HG02885 (cell line): ENCODE data around the gene FSIP1.

ENCODE experiments used
- ATAC-seq: cut with Tn5 transposase; IDR thresholded peaks from one replicate; pipeline ENCODE4 v1.9.1; 2021; ENCODE audit warnings: mild to moderate bottlenecking; ENCODE audit not compliant: unreplicated experiment, poor library complexity

The FSIP1 gene

DNA sequence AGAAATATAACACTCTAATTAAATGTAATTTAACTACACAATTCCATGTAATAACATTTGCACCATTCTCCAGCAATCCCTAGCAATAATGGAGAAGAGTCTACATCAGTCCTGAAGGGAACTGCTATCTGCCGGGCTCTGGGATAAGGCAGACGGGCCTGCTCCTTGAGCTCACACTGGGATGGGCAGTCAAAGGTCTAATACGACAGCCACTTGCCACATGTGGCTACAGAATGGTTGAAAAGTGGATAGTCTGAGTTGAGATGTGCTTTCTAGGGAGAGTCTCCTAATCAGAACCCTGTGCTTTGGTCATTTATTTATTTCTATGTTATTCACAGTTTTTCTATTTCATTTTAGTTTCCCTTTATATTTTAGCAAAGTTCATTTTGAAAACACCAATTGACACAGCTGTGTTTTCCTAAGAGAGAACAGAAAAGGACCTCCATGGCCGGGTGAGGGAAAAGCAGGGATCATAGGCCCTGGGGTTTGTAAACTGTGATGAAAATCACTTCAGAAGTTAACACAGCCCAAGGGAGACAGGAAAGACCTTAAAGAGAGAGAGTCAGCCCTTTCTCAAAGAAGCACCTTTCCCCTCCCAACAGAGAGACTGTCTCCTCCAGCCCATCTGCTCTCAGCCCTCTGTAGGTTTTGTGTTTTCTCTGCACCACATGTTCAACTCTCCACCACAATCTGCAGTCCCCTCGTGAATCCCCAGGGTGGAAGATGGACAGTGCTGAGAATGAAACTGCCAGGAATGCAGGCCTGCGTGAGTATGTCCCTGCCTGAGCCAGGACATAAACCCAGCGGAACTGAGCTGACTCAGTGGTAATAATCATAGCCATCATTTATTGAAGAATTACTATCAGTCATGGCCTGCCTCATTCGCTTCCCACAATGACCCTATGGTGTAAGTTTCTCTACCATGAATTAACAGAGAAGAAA, 11.6 kb downstream of the FSIP1 start:
- no peak for ATAC-seq

GRCh38 chr15:39767921-39768320, 14.7 kb downstream of the FSIP1 start:
- ATAC-seq = no peak

- ATAC-seq = no peak
Observed at GRCh38 chr15:39761006-39761405, 21.6 kb downstream of the FSIP1 start.

- ATAC-seq = no peak
Observed at GRCh38 chr15:39756806-39757522, 25.7 kb downstream of the FSIP1 start.

DNA sequence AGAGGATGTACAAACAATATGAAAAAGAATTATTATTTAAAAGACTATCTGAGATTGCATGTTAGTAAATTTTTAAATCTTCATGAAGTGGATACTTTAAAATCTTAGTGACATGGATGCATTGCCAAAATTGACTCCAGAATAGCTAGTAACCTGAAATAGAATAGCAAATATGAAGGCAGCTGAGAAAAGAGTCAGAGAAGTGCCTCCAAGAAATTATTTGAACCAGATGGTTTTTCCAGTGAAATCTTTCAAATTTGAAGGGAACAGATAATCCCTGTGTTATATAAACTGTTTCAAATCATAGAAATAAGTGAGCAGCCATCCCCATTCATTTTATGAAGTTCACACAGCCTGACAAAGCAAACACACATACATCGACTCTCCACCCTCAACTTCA, 29.6 kb downstream of the FSIP1 start:
- ATAC-seq = no peak

DNA sequence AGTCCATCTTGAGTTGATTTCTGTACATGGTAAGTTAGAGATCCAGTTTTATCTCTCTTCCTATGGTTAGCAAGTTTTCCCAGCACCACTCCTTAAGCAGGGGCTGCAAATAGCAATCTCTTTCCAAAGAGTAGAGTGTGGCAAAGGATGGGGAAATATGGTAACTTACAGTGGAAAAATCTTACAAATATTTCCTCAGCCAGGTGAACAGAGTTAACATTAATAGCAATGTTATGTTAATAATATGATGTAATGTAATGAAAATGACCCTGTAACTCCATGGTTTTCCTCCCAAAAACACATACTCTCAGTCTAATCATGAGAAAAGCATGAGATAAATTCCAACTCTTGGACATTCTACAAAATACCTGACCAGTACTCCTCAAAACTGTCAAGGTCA, 30.4 kb downstream of the FSIP1 start:
- no peak for ATAC-seq

- ATAC-seq = no peak
Observed at GRCh38 chr15:39748276-39748675, 34.4 kb downstream of the FSIP1 start.

- ATAC-seq = no peak
Observed at GRCh38 chr15:39747326-39747725, 35.3 kb downstream of the FSIP1 start.

- no peak for ATAC-seq
Observed at GRCh38 chr15:39746714-39747276, 35.8 kb downstream of the FSIP1 start.

GRCh38 chr15:39746176-39746575, 36.5 kb downstream of the FSIP1 start:
- ATAC-seq = no peak

GRCh38 chr15:39745415-39745814, 37.2 kb downstream of the FSIP1 start:
- no peak for ATAC-seq

DNA sequence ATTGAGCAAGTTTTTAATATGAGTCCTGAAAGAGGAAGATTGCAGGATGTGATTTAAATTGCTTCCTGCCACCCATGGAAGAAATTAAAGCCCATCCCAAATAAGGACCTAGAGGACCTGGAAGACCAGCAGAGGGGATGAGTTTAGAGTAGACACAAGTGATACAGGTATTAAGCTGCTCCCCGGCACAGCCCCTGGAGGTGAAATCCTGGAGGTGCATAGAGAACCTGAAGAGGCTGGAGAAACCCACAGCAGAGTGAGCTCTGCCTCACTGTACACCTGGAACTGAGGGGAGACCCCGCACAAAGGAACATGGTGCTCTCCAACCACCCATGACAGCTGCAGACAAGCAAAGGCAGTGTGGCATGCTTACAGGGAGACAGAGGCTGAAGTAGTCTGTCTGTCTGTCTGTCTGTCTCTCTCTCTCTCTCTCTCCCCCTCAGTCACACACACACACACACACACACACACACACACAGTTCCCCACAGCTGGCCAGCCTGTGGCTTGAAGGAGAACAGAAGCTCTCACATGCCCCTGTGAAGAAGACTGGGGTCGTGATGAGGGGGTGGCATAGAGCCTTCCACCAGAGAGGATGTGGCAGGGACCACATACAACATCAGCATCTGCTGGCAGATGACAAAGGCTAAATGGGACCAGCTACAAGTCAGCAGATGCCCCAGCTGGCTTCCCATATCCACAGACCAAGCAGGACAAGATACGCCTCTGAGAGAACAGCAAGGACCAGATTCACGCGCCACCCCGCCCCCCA, 38.1 kb downstream of the FSIP1 start:
- no peak for ATAC-seq

GRCh38 chr15:39743611-39744010, 39.0 kb downstream of the FSIP1 start:
- no peak for ATAC-seq

DNA sequence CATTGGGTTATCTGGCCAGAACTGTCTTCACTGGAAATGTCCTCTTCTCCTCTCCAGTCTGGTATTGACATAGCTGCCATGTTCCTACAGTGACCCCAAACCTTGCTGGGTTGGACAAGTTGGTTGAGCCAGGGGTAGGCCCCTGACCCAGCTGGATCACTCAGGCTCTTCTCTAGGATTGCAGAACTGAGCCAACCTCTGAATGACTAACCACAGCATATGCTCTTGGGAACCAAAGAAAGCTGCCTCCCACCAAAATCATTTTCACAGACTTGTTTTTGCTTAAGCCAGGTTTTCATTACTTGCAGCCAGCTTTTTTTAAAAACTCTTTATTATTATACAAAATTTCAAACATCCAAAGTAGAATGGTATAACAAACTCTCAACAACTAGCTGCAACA, 41.4 kb downstream of the FSIP1 start:
- no peak for ATAC-seq

DNA sequence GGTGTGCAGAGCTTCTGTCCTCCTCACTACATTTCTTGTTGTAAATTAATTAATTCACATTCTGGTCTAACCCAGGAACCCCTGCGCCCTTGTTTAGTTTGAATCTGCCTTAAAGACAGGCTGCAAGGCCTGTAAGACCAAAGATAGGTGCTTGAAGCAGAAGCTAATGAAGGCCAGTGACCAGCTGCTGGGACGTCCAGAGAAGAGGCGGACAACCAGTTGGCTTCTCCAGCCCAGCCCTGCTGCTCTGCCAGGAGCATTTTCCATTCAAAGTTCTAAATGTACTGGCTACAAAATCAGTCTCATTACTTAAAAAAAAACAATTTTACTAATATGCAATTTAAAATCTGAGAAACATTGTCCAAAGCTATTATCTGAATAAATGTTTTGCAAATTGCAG, 43.6 kb downstream of the FSIP1 start:
- no peak for ATAC-seq

- ATAC-seq = no peak
Observed at GRCh38 chr15:39737196-39737550, 45.5 kb downstream of the FSIP1 start.

- ATAC-seq = no peak
Observed at GRCh38 chr15:39736412-39737195, 46.0 kb downstream of the FSIP1 start.

- ATAC-seq = no peak
Observed at GRCh38 chr15:39735120-39735717, 47.4 kb downstream of the FSIP1 start.

- ATAC-seq = no peak
Observed at GRCh38 chr15:39731266-39731665, 51.4 kb downstream of the FSIP1 start.
